ENCODE data around the gene PA2G4. TPM values are rescaled to one million over a fixed set of nuclear protein-coding genes. Genes with fewer than 3 reads are reported as not detected.
A peak's percentile ranks its signal among the peaks of the same experiment; 100 is the strongest.

PA2G4 gene
- total and polyA plus RNA-seq, 9 donors = 97.2 to 128 (median 117) TPM

DNA sequence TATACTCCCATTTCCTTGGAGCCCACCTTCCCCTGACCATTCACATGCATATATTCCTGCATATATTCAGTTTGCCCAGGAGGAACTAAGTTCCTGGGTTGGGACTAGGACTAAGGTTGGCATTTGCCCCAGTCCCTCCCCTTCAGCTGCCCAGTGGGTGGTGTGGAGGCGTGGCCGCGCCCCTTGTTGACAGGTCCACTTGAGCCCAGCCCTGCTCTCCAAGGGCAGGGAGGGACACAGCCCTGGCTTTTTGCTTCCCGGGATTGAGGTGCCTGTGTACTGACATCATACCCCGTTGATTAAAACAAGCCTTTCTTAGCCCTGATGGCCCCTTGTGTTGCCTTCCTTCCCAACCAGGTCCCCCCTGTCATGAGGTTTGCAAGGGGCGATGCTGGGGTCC lies 17.1 kb upstream of the PA2G4 start:
- Histone ChIP-seq H3K4me1 (ENCODE audit: control insufficient read depth, insufficient read depth, low read length) (peaks cover 24% of the 10 kb centered on the region), H3K4me3 (ENCODE audit: low read length) (no peak overlapping the region), H3K36me3 (ENCODE audit: control insufficient read depth, insufficient read depth, low read length) (peaks cover 45% of the 10 kb centered on the region), H3K27ac (ENCODE audit: low read length) (peak overlapping the region; percentile 21), H3K9me3 (replicated peaks; ENCODE audit: control insufficient read depth, low read depth, low read length) (no peaks in the 10 kb centered on the region), H3K27me3 (ENCODE audit: control insufficient read depth, insufficient read depth, low read length) (no peaks in the 10 kb centered on the region)
- DNase-seq = no peak
- WGBS (ENCODE audit: insufficient coverage) = 64% methylated on average over 2 of the region's 6 CpGs

DNA sequence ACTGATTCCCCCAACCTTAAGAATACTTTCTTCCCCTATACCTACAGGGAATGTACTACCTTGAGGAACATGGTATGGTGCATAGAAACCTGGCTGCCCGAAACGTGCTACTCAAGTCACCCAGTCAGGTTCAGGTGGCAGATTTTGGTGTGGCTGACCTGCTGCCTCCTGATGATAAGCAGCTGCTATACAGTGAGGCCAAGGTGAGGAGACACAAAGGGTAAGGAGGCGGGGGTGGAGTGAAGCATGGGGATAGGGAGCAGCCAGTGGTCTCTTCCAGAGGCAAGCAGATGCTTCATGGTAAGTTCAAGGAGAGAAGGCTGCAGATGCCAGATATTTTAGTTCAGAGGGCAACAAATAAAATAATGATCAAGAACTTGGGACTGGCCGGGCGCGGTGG lies 6.6 kb upstream of the PA2G4 start:
- Histone ChIP-seq H3K9me3 (replicated peaks; ENCODE audit: control insufficient read depth, low read depth, low read length) (no peaks in the 10 kb centered on the region), H3K27ac (ENCODE audit: low read length) (no peak overlapping the region), H3K4me1 (ENCODE audit: control insufficient read depth, insufficient read depth, low read length) (no peaks in the 10 kb centered on the region), H3K4me3 (ENCODE audit: low read length) (no peak overlapping the region), H3K36me3 (ENCODE audit: control insufficient read depth, insufficient read depth, low read length) (peaks cover 74% of the 10 kb centered on the region), H3K27me3 (ENCODE audit: control insufficient read depth, insufficient read depth, low read length) (no peaks in the 10 kb centered on the region)
- WGBS (ENCODE audit: insufficient coverage) = 83% methylated on average over 3 of the region's 6 CpGs
- DNase-seq = no peak

GRCh38 chr12:56098592-56098991 lies 5.8 kb upstream of the PA2G4 start:
- no peak overlapping the region for H3K4me3 ChIP-seq (ENCODE audit: low read length)
- DNase-seq = no peak
- peaks cover 70% of the 10 kb centered on the region for H3K36me3 ChIP-seq (ENCODE audit: control insufficient read depth, insufficient read depth, low read length)
- no peaks in the 10 kb centered on the region for H3K9me3 ChIP-seq (replicated peaks; ENCODE audit: control insufficient read depth, low read depth, low read length)
- no peaks in the 10 kb centered on the region for H3K27me3 ChIP-seq (ENCODE audit: control insufficient read depth, insufficient read depth, low read length)
- H3K4me1 ChIP-seq (ENCODE audit: control insufficient read depth, insufficient read depth, low read length) = no peaks in the 10 kb centered on the region
- no CpG with 5 or more reads among the region's 3 CpGs for WGBS (ENCODE audit: insufficient coverage)
- no peak overlapping the region for H3K27ac ChIP-seq (ENCODE audit: low read length)

DNA sequence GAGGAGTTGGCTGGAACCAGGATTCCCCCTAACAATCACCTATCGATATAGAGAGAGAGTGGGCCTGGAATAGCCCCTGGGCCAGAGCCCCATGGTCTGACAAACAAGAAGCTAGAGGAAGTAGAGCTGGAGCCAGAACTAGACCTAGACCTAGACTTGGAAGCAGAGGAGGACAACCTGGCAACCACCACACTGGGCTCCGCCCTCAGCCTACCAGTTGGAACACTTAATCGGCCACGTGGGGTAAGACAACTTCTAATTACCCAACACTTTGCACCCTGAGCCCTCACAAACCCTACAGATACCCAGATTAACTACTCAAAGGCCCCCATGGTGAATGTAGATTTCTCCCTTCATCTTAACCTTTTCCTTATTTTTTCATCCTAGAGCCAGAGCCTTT lies 4.6 kb upstream of the PA2G4 start:
- no peaks in the 10 kb centered on the region for H3K9me3 ChIP-seq (replicated peaks; ENCODE audit: control insufficient read depth, low read depth, low read length)
- H3K36me3 ChIP-seq (ENCODE audit: control insufficient read depth, insufficient read depth, low read length) = peaks cover 60% of the 10 kb centered on the region
- H3K4me3 ChIP-seq (ENCODE audit: low read length) = no peak overlapping the region
- H3K27me3 ChIP-seq (ENCODE audit: control insufficient read depth, insufficient read depth, low read length) = no peaks in the 10 kb centered on the region
- WGBS (ENCODE audit: insufficient coverage) = 100% methylated on average over 2 of the region's 4 CpGs
- no peaks in the 10 kb centered on the region for H3K4me1 ChIP-seq (ENCODE audit: control insufficient read depth, insufficient read depth, low read length)
- H3K27ac ChIP-seq (ENCODE audit: low read length) = no peak overlapping the region
- no peak for DNase-seq

GRCh38 chr12:56101045-56101444 lies 3.3 kb upstream of the PA2G4 start:
- WGBS (ENCODE audit: insufficient coverage) = 87% methylated on average over 13 of the region's 14 CpGs
- peaks cover 7% of the 10 kb centered on the region for H3K4me1 ChIP-seq (ENCODE audit: control insufficient read depth, insufficient read depth, low read length)
- H3K27ac ChIP-seq (ENCODE audit: low read length) = no peak overlapping the region
- no peak for DNase-seq
- no peak overlapping the region for H3K4me3 ChIP-seq (ENCODE audit: low read length)
- H3K9me3 ChIP-seq (replicated peaks; ENCODE audit: control insufficient read depth, low read depth, low read length) = no peaks in the 10 kb centered on the region
- H3K36me3 ChIP-seq (ENCODE audit: control insufficient read depth, insufficient read depth, low read length) = peaks cover 53% of the 10 kb centered on the region
- H3K27me3 ChIP-seq (ENCODE audit: control insufficient read depth, insufficient read depth, low read length) = no peaks in the 10 kb centered on the region

GRCh38 chr12:56102683-56103065 lies 1.7 kb upstream of the PA2G4 start:
- Histone ChIP-seq H3K36me3 (ENCODE audit: control insufficient read depth, insufficient read depth, low read length) (peaks cover 52% of the 10 kb centered on the region), H3K27ac (ENCODE audit: low read length) (no peak overlapping the region), H3K9me3 (replicated peaks; ENCODE audit: control insufficient read depth, low read depth, low read length) (no peaks in the 10 kb centered on the region)

GRCh38 chr12:56103066-56103711 lies 1.2 kb upstream of the PA2G4 start:
- Histone ChIP-seq H3K9me3 (replicated peaks; ENCODE audit: control insufficient read depth, low read depth, low read length) (no peaks in the 10 kb centered on the region), H3K36me3 (ENCODE audit: control insufficient read depth, insufficient read depth, low read length) (peaks cover 54% of the 10 kb centered on the region), H3K4me3 (ENCODE audit: low read length) (peak overlapping the region; percentile 82), H3K27me3 (ENCODE audit: control insufficient read depth, insufficient read depth, low read length) (no peaks in the 10 kb centered on the region), H3K4me1 (ENCODE audit: control insufficient read depth, insufficient read depth, low read length) (peaks cover 10% of the 10 kb centered on the region), H3K27ac (ENCODE audit: low read length) (peak overlapping the region; percentile 96)
- DNase-seq = no peak
- WGBS (ENCODE audit: insufficient coverage) = 61% methylated on average over 2 of the region's 6 CpGs

More at GRCh38 chr12:56102683-56103065, 1.7 kb upstream of the PA2G4 start:
- DNase-seq = no peak
- Histone ChIP-seq H3K27me3 (ENCODE audit: control insufficient read depth, insufficient read depth, low read length) (no peaks in the 10 kb centered on the region), H3K4me3 (ENCODE audit: low read length) (no peak overlapping the region), H3K4me1 (ENCODE audit: control insufficient read depth, insufficient read depth, low read length) (peaks cover 10% of the 10 kb centered on the region)
- WGBS (ENCODE audit: insufficient coverage) = no CpG with 5 or more reads among the region's 1 CpG

DNA sequence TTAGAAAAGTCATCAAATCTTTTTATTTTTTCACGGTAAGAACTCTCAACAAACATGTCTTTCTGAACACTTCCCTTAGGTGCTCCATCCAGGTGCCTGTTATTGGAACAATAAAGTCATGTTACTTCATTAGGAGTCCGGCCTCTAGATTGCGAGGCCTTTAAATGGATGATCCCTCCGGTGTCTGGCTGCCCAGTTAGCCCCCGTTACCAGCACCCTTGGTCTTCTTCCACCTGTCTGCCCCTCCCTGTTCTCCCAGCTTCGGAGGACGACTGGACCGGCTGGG lies 593 bp upstream of the PA2G4 start:
- WGBS (ENCODE audit: insufficient coverage) = 8% methylated on average over 7 of the region's 8 CpGs
- no peaks in the 10 kb centered on the region for H3K9me3 ChIP-seq (replicated peaks; ENCODE audit: control insufficient read depth, low read depth, low read length)

GRCh38 chr12:56104815-56105608 lies 653 bp downstream of the PA2G4 start:
- WGBS (ENCODE audit: insufficient coverage) = 0% methylated on average over 35 of the region's 40 CpGs
- H3K4me1 ChIP-seq (ENCODE audit: control insufficient read depth, insufficient read depth, low read length) = peaks cover 10% of the 10 kb centered on the region

More for the DNA sequence above, 593 bp upstream of the PA2G4 start:
- Histone ChIP-seq H3K36me3 (ENCODE audit: control insufficient read depth, insufficient read depth, low read length) (peaks cover 58% of the 10 kb centered on the region), H3K4me1 (ENCODE audit: control insufficient read depth, insufficient read depth, low read length) (peaks cover 10% of the 10 kb centered on the region), H3K4me3 (ENCODE audit: low read length) (peak overlapping the region; percentile 82), H3K27ac (ENCODE audit: low read length) (peak overlapping the region; percentile 96), H3K27me3 (ENCODE audit: control insufficient read depth, insufficient read depth, low read length) (no peaks in the 10 kb centered on the region)
- DNase-seq = no peak

DNA sequence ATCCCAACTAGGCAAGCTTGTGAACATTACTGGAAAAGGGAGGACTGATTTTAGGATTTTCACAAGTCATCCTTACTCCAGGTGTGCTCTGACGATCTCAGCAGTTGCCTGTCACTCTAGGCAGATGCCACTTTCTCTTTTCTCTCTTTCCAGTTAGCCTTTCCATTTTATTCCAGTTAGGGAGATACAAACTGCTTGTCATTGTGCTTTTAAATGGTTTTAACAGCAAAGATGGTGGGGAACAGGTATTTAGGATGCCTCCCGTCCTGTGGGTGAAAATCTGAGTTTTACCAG lies 1.2 kb downstream of the PA2G4 start:
- Histone ChIP-seq H3K9me3 (replicated peaks; ENCODE audit: control insufficient read depth, low read depth, low read length) (no peaks in the 10 kb centered on the region), H3K27ac (ENCODE audit: low read length) (no peak overlapping the region), H3K4me1 (ENCODE audit: control insufficient read depth, insufficient read depth, low read length) (peaks cover 10% of the 10 kb centered on the region), H3K36me3 (ENCODE audit: control insufficient read depth, insufficient read depth, low read length) (peaks cover 57% of the 10 kb centered on the region), H3K4me3 (ENCODE audit: low read length) (peak overlapping the region; percentile 82), H3K27me3 (ENCODE audit: control insufficient read depth, insufficient read depth, low read length) (no peaks in the 10 kb centered on the region)
- no CpG with 5 or more reads among the region's 2 CpGs for WGBS (ENCODE audit: insufficient coverage)
- no peak for DNase-seq

More at GRCh38 chr12:56104815-56105608, 653 bp downstream of the PA2G4 start:
- H3K9me3 ChIP-seq (replicated peaks; ENCODE audit: control insufficient read depth, low read depth, low read length) = no peaks in the 10 kb centered on the region
- peak; percentile 46 for DNase-seq
- H3K36me3 ChIP-seq (ENCODE audit: control insufficient read depth, insufficient read depth, low read length) = peaks cover 54% of the 10 kb centered on the region
- H3K4me3 ChIP-seq (ENCODE audit: low read length) = peak overlapping the region; percentile 82
- H3K27me3 ChIP-seq (ENCODE audit: control insufficient read depth, insufficient read depth, low read length) = no peaks in the 10 kb centered on the region
- H3K27ac ChIP-seq (ENCODE audit: low read length) = peak overlapping the region; percentile 96

Measured in muscle of leg (tissue), 11 donors.